K562 (cell line): ENCODE results near the gene CLDN7. TPM values are rescaled to one million over a fixed set of nuclear protein-coding genes. Genes with fewer than 3 reads are reported as not detected.

Experiments
- ATAC-seq: fragments of 200-7000 bp; cut with Tn5 transposase; 3 replicates; pipeline ENCODE4 v1.9.1; 2020; ENCODE audit warnings: moderate library complexity
- BruUV-seq: library from RNA; stranded (reverse); fragments of 400-500 nt; replicated peaks from 2 replicates; lab custom pipeline; 2021; lab: Mats Ljungman, UMichigan
- CTCF ChIA-PET: fragments of 300-600 bp; formaldehyde crosslinking; extraction: SDS; loops from one replicate; lab custom pipeline; 2021; ENCODE audit warnings: low intra/inter-chr PET ratio; lab: Yijun Ruan, JAX
- POLR2A ChIA-PET: fragments of 300-600, 350-650 bp; sonication (Branson Sonifier 250); formaldehyde crosslinking; extraction: SDS; loops from one replicate; lab custom pipeline; 2021; ENCODE audit warnings: antibody characterized with exemption, inconsistent platforms; lab: Yijun Ruan, JAX
- DNase-seq, 4 experiments: peaks; one replicate each; pipeline versions ENCODE4 v3.0.0 to v3.0.0-alpha.2; 2011 to 2018; ENCODE audit warnings: low spot score in 3 of 4, mixed read lengths in 3 of 4; ENCODE audit errors: extremely low read depth in 1 of 4
- FAIRE-seq: peaks from 2 replicates; lab custom pipeline; 2011; peaks lifted over from hg19 to GRCh38; lab: Jason Lieb, UNC
- H2AFZ ChIP-seq: 2 replicates; pipeline ENCODE4 v1.6.0; 2011; ENCODE audit warnings: low read depth, low read length, control low read depth, inconsistent platforms
- H3K27ac ChIP-seq: fragments of 200-600 bp; 3 replicates; pipeline ENCODE4 v1.8.0; 2011; ENCODE audit warnings: low read depth, mild to moderate bottlenecking, control low read depth, inconsistent platforms, low read length, moderate library complexity, mixed read lengths; ENCODE audit errors: extremely low read depth
- H3K27me3 ChIP-seq, 2 experiments: fragments of 300-600 bp in 1 of 2; 2 replicates in 1 of 2; 3 replicates in 1 of 2; pipeline versions ENCODE4 v1.6.0 to v1.8.0; 2011; ENCODE audit warnings: inconsistent platforms in 2 of 2, low read length in 2 of 2, mild to moderate bottlenecking in 1 of 2, mixed read lengths in 1 of 2, moderate library complexity in 1 of 2; ENCODE audit not compliant: control insufficient read depth in 2 of 2, insufficient read depth in 2 of 2
- H3K36me3 ChIP-seq: fragments of 300-600 bp; 3 replicates; pipeline ENCODE4 v1.8.0; 2011; ENCODE audit warnings: mild to moderate bottlenecking, low read length, inconsistent platforms; ENCODE audit not compliant: control insufficient read depth, insufficient read depth
- H3K4me1 ChIP-seq, 2 experiments: fragments of 200-600 bp in 1 of 2; replicated peaks in 1 of 2; 2 replicates in 1 of 2; 3 replicates in 1 of 2; pipeline versions ENCODE4 v1.5.1 to v1.8.0; 2011; ENCODE audit warnings: inconsistent platforms in 2 of 2, low read length in 2 of 2, mild to moderate bottlenecking in 1 of 2, mixed read lengths in 1 of 2, moderate library complexity in 1 of 2; ENCODE audit not compliant: control insufficient read depth in 2 of 2, insufficient read depth in 2 of 2
- H3K4me2 ChIP-seq: 2 replicates; pipeline ENCODE4 v1.6.1; 2011; ENCODE audit warnings: low read length, control low read depth, inconsistent platforms, mixed read lengths; ENCODE audit not compliant: insufficient read depth
- H3K4me3 ChIP-seq: fragments of 200-600 bp; sonication (generic), shearing (Covaris generic); 2 replicates; pipeline ENCODE4 v1.5.1; 2016; ENCODE audit warnings: control low read depth, inconsistent platforms
- H3K79me2 ChIP-seq: fragments of 200-600 bp; 3 replicates; pipeline ENCODE4 v1.8.0; 2011; ENCODE audit warnings: low read length, inconsistent platforms; ENCODE audit not compliant: control insufficient read depth, insufficient read depth
- H3K9ac ChIP-seq, 2 experiments: 2 replicates each; pipeline versions ENCODE4 v1.6.0 to v1.6.1; 2011; ENCODE audit warnings: low read depth in 2 of 2, low read length in 2 of 2, control low read depth in 1 of 2, inconsistent platforms in 1 of 2, mild to moderate bottlenecking in 1 of 2, mixed read lengths in 1 of 2; ENCODE audit not compliant: insufficient read depth in 1 of 2
- H3K9me1 ChIP-seq: one replicate; pipeline ENCODE4 v1.6.0; 2011; ENCODE audit warnings: inconsistent platforms, mild to moderate bottlenecking, low read length, moderate library complexity; ENCODE audit not compliant: control insufficient read depth, insufficient read depth
- H3K9me3 ChIP-seq: replicated peaks from 2 replicates; pipeline ENCODE4 v1.5.1; 2011; ENCODE audit warnings: low read depth, low read length, inconsistent platforms; ENCODE audit not compliant: control insufficient read depth, insufficient read depth
- H4K20me1 ChIP-seq: replicated peaks from 2 replicates; pipeline ENCODE4 v1.6.1; 2011; ENCODE audit warnings: low read length, inconsistent platforms, mixed read lengths; ENCODE audit not compliant: control insufficient read depth, insufficient read depth
- RBFOX2 ChIP-seq: fragments of 200-400 bp; formaldehyde crosslinking; IDR thresholded peaks from 2 replicates; pipeline ENCODE4 v1.6.1; 2017; ENCODE audit warnings: low read depth, mild to moderate bottlenecking, low read length, moderate library complexity
- WGBS: fragments of 100-300 bp; shearing (Covaris generic); methylation state at CpG from one replicate; pipeline ENCODE4 v1.1.6; 2016; ENCODE audit warnings: low coverage, mixed read lengths; ENCODE audit not compliant: insufficient coverage; ENCODE audit errors: missing lambda C conversion rate; 5-methylcytosine and 5-hydroxymethylcytosine counted together
- in situ Hi-C: fragments of 300-500 bp; cut with MboI; formaldehyde crosslinking; loops from 4 replicates; pipeline ENCODE4 v1.15.0; 2018; ENCODE audit warnings: inconsistent platforms, mixed read lengths
- intact Hi-C: fragments of 100-400 bp; cut with micrococcal nuclease; formaldehyde crosslinking; loops from 2 replicates; pipeline ENCODE4 v1.14.2; 2022
- polyA plus RNA-seq, 8 experiments: library from polyadenylated mRNA; depleted of rRNA in 4 of 8; stranded (reverse) in 5 of 8; unstranded in 3 of 8; fragments of >200 nt; fragmentation: Nextera tagmentation in 2 of 8; fragmentation: Illumina TruSeq in 1 of 8; extraction: Ambion mirVana in 2 of 8; extraction: Trizol in 1 of 8; gene quantifications; 2 replicates each; pipeline versions ENCODE4 v1.2.1 to v1.2.3, GENCODE V29; 2011 to 2014; ENCODE audit warnings: inconsistent platforms in 1 of 8, missing spikeins in 1 of 8
- total RNA-seq, 7 experiments: library from RNA; depleted of rRNA in 6 of 7; stranded (reverse); fragments of >200 nt in 6 of 7; fragmentation: Illumina TruSeq in 2 of 7; extraction: Trizol in 2 of 7; gene quantifications; 2 replicates each; pipeline versions ENCODE4 v1.2.1 to v1.2.3, GENCODE V29; 2011 to 2021; ENCODE audit warnings: low replicate concordance in 1 of 7
- TF ChIP-seq, protein P1 (sequence below): sonication (generic); formaldehyde crosslinking; IDR thresholded peaks from 2 replicates; pipeline ENCODE4 v1.8.0; 2023; ENCODE audit warnings: mild to moderate bottlenecking, missing genetic modification reagents

The CLDN7 gene
- total and polyA plus RNA-seq, 9 of the 15 experiments (the other 6 are each of a cell fraction or from before 2014, with no cell fraction given) = 2.2 to 14.5 (median 7.6) TPM

- Histone ChIP-seq H3K4me3 (no peak overlapping the region), H3K27me3 (no peaks in the 10 kb centered on the region), H3K36me3 (peaks cover 92% of the 10 kb centered on the region; the same call in 2 of the 3 replicates), H3K4me1 (peaks cover 3 to 28% of the 10 kb centered on the region in 2 experiments; a peak in 4 of 5 replicates), H3K27ac (no peak overlapping the region), H4K20me1 (peaks cover 4% of the 10 kb centered on the region), H3K4me2 (no peak overlapping the region), H2AFZ (no peak overlapping the region), H3K9me1 (peaks cover 1% of the 10 kb centered on the region), H3K9ac (peak overlapping the region in 1 of 2 experiments; percentile 7; a peak in 1 of 4 replicates), H3K9me3 (no peaks in the 10 kb centered on the region), H3K79me2 (peaks cover 19% of the 10 kb centered on the region)
- CTCF ChIA-PET = no interaction called here
- in situ Hi-C loops = no loop called here
- TF ChIP-seq, protein P1, sequence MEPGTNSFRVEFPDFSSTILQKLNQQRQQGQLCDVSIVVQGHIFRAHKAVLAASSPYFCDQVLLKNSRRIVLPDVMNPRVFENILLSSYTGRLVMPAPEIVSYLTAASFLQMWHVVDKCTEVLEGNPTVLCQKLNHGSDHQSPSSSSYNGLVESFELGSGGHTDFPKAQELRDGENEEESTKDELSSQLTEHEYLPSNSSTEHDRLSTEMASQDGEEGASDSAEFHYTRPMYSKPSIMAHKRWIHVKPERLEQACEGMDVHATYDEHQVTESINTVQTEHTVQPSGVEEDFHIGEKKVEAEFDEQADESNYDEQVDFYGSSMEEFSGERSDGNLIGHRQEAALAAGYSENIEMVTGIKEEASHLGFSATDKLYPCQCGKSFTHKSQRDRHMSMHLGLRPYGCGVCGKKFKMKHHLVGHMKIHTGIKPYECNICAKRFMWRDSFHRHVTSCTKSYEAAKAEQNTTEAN (CRISPR knock-in tag) = no peak
- peak; percentile 36; the same call in 1 of the 2 replicates for TF ChIP-seq RBFOX2
- ATAC-seq = no peak
- POLR2A ChIA-PET = interaction anchor here (0.7 kb wide), 1 partner anchor 15 kb away, joined by 4 read pairs; no protein-coding TSS in a partner anchor
- DNase-seq = no peak
- 95% methylated on average over 27 of the region's 31 CpGs for WGBS
- BruUV-seq = no TSS peak
- intact Hi-C loops = no loop called here
- no peak for FAIRE-seq
Measured at GRCh38 chr17:7226721-7227710, 35.3 kb downstream of the CLDN7 start.
